Breast epithelium (tissue), 3 donors: ENCODE measurements around the gene INTS6L.

Source experiments
- POLR2A ChIP-seq: fragments of 450-650 bp; IDR thresholded peaks from one replicate; pipeline ENCODE4 v1.6.1; 2016; ENCODE audit warnings: antibody characterized with exemption, mild to moderate bottlenecking, moderate library complexity
- TF ChIP-seq, protein P1 (sequence below), 3 donors: fragments of 450-650 bp; IDR thresholded peaks; one replicate each; pipeline ENCODE4 v1.5.1; 2016 to 2017; ENCODE audit warnings: antibody characterized with exemption in 3 of 3, mild to moderate bottlenecking in 3 of 3, moderate library complexity in 3 of 3

DNA sequence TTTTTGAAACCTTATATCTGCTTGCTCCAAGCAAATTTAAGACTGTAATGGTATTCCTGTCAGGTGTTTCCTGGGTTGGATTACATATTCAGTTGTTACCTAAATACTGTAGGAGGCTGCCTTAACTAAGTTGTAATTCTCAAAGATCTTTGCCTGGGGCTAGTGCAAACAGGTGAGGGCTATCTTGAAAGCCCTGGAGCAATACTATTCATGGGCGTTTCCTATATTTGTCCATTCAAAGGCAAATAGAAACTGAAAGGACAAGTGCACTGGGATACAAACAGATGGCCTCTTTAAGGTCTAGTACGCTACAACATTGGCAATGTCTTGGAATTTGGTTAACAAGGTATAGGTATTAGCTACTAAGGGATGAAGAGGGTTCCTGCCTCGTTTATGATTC, 108.9 kb downstream of the INTS6L start:
- TF ChIP-seq, protein P1, sequence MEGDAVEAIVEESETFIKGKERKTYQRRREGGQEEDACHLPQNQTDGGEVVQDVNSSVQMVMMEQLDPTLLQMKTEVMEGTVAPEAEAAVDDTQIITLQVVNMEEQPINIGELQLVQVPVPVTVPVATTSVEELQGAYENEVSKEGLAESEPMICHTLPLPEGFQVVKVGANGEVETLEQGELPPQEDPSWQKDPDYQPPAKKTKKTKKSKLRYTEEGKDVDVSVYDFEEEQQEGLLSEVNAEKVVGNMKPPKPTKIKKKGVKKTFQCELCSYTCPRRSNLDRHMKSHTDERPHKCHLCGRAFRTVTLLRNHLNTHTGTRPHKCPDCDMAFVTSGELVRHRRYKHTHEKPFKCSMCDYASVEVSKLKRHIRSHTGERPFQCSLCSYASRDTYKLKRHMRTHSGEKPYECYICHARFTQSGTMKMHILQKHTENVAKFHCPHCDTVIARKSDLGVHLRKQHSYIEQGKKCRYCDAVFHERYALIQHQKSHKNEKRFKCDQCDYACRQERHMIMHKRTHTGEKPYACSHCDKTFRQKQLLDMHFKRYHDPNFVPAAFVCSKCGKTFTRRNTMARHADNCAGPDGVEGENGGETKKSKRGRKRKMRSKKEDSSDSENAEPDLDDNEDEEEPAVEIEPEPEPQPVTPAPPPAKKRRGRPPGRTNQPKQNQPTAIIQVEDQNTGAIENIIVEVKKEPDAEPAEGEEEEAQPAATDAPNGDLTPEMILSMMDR (IDR thresholded peaks at IDR 0.05) = no peak
- TF ChIP-seq POLR2A = no peak
